ENCODE measurements around the gene GPC5. TPM values are rescaled to one million over a fixed set of nuclear protein-coding genes. Genes with fewer than 3 reads are reported as not detected.
A peak's percentile ranks its signal among the peaks of the same experiment; 100 is the strongest.
"Not testable (repeated sequence)": the region's sequence is repeated elsewhere in the genome, so short reads cannot be mapped to it uniquely, and the experiment has no call there.

The GPC5 gene
- total RNA-seq, 1 experiment from 2014 or later, result 14.2 TPM

DNA sequence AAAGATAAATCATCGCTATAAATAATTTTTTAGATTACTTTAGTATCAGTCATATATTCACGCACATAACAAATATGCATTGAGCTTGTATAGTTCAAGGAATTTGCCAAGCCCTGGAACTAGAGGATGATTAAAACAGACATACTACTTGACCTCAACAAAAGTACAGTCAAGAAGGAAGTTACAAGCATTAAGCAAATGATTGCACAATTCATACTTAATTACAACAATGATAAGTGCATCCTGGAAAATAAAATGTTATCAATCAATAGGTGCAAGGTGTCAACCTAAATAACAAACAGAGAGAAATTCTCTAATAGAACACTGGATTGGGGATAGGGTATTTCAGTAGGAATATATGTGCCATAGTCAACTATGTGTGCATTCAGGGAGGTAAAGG is 491.2 kb downstream of the GPC5 start:
- in situ Hi-C loops (cut with HindIII; ENCODE audit: low sequenced_read_pairs), result no loop called here

DNA sequence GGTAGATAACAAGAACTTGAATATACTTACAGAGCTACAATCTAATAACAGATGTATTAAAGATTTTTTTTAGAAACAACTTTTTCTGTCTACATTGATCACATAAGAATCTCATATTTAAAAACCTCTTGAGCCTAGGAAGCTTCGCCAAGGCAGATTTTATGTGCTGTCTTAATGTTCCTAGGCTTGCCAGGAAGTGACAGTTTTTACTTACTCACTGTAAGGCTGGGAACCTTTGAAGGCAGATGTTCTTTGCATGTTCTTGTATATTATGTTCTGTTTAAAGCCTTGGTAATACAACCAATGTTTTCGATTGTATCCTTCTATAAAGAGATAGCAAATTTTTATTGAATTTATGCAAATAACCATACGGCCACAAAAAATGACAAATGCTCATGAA is 492.7 kb downstream of the GPC5 start:
- in situ Hi-C loops (cut with HindIII; ENCODE audit: low sequenced_read_pairs), result no loop called here

More for the DNA sequence above, 491.2 kb downstream of the GPC5 start:
- DNase-seq (ENCODE audit: low spot score), result no peak

DNA sequence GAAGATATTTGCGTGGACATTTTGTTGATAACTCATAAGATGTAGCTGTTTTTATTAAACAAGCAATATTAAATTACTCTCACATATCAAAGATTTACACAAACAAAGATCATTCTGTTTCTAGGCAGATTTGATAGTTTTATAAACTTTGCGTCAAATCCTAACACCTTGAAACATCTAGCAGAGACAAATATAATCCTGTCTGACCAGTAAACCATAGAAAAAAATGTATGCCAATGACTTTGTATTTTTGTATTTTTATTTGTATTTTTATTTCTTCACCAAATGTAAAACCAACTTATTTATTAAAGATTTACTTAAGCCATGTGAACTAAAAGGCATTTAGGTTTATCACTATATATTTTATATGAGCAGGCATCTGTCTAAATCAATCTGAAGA is 494.6 kb downstream of the GPC5 start:
- DNase-seq (ENCODE audit: low spot score), result no peak
- in situ Hi-C loops (cut with HindIII; ENCODE audit: low sequenced_read_pairs), result no loop called here

More for the DNA sequence above, 492.7 kb downstream of the GPC5 start:
- DNase-seq (ENCODE audit: low spot score), result no peak

DNA sequence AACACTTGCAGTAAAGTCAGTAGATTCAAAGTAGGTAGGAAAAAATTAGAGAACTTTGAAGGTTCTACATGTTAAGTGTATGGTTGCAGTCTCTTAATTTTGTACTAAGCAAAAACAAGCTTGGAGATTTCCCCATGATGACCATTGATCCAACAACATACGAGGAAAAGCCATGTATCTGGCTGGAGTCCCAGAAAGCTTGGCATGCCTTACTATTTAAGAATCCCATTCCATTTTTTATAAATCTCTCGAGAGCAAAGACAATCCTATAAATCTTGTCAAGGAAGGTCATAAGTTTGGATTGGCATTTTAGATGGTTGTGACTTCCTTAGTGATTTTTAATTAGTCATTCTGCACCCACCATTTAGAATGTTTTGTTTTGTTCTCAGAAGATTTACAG is 495.9 kb downstream of the GPC5 start:
- in situ Hi-C loops (cut with HindIII; ENCODE audit: low sequenced_read_pairs), result no loop called here
- DNase-seq (ENCODE audit: low spot score), result no peak

DNA sequence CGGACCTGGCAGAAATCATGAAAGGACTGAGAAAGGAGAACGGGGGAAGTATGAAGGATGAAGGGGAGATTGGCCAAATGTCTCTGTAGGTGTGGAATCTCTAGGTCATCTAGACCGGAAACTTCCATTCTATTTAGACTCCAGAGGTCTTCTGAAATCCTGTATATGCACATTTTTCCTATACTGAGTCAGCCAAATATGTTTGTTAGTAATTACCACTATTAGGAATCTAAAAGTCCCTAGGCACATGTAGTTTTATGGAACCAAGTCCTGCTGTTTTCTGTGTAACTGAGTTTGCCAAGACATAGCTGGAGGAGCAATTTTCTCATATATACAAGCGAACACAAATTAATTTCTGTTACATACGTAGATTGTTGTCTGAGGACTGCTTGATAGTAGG is 498.1 kb downstream of the GPC5 start:
- DNase-seq (ENCODE audit: low spot score), result no peak
- in situ Hi-C loops (cut with HindIII; ENCODE audit: low sequenced_read_pairs), result no loop called here

DNA sequence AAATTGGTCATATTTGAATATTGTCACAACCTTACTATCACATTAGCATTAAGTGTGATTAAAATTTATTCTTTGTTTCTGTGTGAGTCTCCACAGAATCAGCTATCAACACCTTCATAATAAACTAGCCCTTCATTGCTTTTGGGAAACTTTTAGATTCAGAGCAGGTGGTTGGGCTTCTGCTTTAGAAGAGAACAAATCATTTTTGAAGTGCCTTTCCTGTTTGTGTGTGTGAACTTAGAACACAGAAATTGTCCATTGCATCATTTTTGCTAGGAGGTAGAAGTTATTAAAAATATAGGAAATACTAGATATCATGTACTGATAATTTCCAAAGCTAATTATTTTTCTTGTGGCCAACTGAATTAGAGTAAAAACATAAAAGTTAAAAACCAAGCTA is 500.6 kb downstream of the GPC5 start:
- DNase-seq (ENCODE audit: low spot score); in situ Hi-C loops (cut with HindIII; ENCODE audit: low sequenced_read_pairs): not testable (repeated sequence)

DNA sequence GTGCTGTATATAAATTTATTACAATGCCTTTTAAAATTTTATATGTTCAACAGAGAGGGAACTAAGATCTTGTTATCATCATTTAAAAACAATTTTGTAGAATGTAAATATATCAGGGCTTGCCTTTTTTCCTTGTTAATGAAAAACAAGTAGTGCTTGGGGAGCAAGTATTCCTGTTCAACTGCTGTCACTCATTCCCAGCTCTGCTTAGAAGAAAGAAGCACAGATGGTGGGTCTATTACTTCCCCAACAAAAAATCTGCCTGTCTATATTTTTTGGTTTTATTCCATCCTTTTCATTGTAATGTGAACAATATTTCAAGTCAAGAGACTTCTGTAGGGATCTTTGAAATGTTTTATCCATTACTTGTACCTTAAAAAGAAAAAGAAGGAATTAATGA is 503.9 kb downstream of the GPC5 start:
- no peak for DNase-seq (ENCODE audit: low spot score)
- in situ Hi-C loops (cut with HindIII; ENCODE audit: low sequenced_read_pairs), result no loop called here

DNA sequence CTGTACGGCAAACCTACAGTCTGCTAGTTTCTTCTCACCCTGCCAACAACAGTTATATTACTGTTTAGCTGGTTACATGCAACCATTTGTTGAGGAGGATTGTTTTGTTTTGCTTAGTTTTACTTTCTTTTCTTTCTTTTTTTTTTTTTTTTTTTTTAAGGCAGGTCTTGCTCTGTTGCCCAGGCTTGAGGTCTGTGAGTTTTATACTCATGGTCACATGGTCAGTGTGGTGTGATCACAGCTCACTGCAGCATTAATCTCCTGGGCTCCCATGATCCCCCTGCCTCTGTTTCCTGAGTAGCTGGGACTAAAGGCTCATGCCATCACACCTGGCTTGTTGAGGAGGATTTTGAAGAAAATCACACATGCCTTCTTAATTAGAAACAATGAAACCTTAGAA is 505.6 kb downstream of the GPC5 start:
- in situ Hi-C loops (cut with HindIII; ENCODE audit: low sequenced_read_pairs), result no loop called here
- no peak for DNase-seq (ENCODE audit: low spot score)

DNA sequence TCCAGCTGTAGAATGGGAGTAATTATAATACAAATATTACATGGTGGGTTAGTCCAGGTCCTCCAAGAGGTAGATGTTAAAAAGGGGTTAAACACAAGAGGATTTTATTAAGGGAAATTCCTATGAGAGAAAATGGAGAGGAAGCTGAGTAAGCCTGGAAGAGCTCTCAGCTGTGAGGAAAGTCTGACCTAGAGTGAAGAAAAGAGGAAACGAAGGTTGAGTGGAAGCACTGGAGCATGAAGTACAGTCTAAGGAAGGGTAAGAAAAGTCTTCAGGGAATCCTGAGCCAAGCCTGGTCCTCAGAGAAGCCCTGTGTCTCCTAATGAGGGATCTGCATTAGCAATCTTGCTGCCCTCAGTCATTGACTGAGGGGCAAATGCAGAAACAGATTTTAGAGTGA is 506.2 kb downstream of the GPC5 start:
- no peak for DNase-seq (ENCODE audit: low spot score)
- in situ Hi-C loops (cut with HindIII; ENCODE audit: low sequenced_read_pairs), result no loop called here

DNA sequence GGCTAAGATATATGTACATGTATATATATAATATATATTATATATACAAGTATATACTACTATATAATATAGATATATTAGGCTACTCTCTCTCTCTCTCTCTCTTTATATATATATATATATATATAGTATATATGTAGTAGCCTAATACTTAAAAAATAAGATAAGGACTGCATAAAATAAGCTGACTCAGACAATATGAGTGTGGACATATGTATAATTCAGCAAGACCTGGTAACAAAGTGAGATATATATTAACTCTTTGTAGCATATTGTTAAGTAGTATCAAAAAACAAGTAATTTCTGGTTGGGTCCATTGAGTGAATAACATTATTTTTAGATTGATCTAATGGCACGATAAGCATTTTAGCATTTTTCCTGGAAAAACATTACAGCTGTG is 509.0 kb downstream of the GPC5 start:
- in situ Hi-C loops (cut with HindIII; ENCODE audit: low sequenced_read_pairs), result no loop called here

DNA sequence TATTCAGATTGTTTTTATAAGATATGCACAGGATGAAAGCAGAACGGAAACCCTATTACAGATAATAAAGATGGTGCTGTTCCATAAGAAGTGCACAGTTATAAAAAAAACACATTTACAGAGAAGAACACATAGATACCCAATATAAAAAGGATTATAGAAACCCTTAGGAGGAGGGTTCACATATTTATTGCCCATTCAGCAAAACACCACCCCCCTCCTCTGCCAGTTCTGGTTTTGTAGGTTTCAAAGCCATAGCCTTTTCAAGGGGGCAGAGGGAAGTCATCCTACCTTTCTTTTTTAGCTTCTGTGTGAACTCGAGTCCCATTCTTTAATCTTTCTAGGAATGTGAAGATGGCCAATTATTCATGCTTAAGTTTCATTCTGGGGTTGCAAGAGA is 511.2 kb downstream of the GPC5 start:
- in situ Hi-C loops (cut with HindIII; ENCODE audit: low sequenced_read_pairs), result no loop called here
- DNase-seq (ENCODE audit: low spot score), result no peak

More for the DNA sequence above, 509.0 kb downstream of the GPC5 start:
- DNase-seq (ENCODE audit: low spot score), result no peak

DNA sequence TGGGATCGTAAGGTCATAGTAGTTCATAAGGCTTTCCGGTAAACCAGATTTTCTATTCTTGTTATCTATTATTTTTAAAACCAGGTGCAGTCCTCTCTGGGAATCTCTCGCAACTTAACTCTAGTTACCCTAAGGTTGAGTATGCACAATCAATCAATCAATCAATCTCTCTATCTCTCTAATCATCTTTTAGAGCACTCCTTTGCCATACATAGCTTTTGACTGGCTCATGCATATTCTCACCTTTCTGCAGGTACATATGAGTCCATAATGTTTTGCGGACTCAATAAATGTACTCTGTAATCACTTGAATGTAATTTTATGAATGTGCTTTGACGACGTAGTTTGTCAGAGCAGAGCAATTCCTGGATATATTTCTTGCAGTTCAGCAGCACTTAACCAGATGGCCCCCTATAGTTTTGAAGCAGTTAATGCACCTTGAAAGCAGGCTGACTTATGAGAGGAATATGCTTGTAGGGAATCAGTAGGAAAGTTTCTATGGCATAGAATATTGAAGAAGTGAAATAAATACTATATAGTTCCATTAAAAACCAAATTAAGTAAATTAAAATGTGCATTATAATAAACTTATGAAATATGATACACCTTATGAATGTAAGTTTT is 524.7 kb downstream of the GPC5 start:
- DNase-seq (ENCODE audit: low spot score), result no peak

DNA sequence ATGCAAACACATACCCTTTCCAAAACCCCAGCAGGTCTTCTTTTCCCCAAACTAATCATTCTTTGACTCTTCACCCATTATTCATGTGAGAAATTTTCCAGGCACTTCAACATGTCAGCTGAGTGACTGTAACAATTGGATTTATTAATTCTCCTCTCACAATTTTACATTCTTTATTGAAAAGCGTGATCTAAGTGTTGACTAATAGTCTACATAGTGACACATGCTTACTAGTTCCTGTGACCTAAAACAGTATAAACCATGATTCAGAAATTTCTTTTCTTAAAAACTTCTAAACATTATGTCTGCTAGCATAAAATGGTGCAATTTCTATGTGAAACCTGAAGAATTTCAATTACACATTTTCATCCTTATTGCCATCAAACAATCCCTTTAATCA is 532.3 kb downstream of the GPC5 start:
- in situ Hi-C loops (cut with HindIII; ENCODE audit: low sequenced_read_pairs), result no loop called here
- DNase-seq (ENCODE audit: low spot score), result no peak

More for the DNA sequence above, 524.7 kb downstream of the GPC5 start:
- in situ Hi-C loops (cut with HindIII; ENCODE audit: low sequenced_read_pairs), result no loop called here

DNA sequence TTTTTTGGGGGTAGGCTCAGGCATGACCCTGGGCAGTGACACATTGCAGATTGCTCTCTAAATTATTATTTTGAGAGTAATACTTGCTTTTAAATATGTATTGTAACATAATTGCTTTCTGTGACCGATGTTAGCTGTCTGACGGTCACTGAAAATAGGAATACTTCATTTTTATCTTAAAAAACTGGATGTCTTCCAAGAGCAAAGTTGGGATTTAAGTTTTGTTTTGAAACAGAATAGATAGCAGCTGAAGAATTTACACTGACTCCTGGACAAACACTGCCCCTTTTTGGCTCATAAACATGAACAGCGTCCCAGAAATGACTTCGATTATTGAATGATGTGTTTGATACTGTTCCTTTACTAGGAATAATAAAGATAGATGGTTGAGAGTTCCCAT is 535.9 kb downstream of the GPC5 start:
- no peak for DNase-seq (ENCODE audit: low spot score)
- in situ Hi-C loops (cut with HindIII; ENCODE audit: low sequenced_read_pairs), result no loop called here

DNA sequence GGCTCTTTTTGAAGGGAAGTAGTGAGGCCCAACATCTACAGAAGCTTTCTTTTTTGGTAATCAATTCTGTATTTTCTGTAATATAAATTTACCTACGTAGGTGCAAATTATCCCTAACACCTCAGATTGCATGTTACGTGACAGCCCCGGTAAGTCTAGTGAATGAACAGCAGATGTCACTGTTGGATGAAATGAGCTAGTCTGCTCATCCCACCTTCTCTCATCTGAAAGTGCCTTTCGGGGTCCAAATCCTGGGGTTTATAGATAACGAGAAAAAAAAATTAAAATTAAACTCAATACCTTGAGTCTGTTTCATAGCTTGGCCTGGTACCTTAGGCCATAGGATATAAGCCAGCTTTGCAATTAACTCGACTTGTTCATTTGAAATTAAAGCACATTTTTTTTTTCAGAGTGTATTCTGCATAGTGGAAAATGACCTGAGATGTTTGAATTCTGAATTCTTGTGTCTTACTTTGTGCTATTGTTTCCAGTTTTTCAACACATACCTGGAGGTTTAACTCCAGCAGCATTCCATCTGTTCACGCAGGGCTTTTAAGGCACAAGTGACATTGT is 548.2 kb downstream of the GPC5 start:
- DNase-seq (ENCODE audit: low spot score), result peak; percentile 13
- in situ Hi-C loops (cut with HindIII; ENCODE audit: low sequenced_read_pairs), result no loop called here

DNA sequence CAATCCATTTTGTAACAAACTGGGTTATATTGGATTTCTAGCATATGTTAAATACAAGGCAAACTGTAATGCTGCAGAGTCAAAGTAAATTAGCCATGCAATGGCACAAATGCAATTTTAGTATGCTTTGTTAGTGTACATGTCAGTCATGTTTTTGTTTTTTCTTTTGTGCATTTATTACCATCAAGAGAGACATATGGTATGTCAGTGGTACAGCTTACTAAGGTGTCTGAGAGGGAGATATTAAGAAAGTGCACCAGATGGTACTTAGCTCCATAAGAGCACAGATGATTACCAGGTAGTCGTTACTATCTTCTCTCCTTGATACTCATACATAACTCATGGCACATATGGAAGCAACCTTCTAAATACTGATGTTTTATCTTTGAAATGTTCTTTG is 550.3 kb downstream of the GPC5 start:
- in situ Hi-C loops (cut with HindIII; ENCODE audit: low sequenced_read_pairs), result no loop called here
- DNase-seq (ENCODE audit: low spot score), result no peak

DNA sequence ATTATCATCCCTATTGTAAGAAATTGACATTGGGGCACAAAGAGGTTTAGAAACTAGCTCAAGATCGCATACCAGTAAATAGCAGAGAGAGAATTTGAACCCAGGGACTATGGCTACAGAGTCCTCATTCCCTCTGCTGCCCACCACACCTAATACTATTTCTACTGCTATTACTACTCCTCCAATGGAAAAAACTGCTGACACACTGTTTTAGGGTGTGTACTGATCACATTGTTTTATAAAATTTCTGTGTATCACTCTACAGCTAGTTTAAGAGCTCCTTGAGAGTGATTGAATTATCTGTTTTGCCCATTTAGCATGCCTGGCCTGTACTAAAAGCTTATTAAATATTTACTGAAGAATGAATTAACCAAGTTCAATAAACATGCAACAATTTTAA is 552.4 kb downstream of the GPC5 start:
- no peak for DNase-seq (ENCODE audit: low spot score)
- in situ Hi-C loops (cut with HindIII; ENCODE audit: low sequenced_read_pairs), result no loop called here

DNA sequence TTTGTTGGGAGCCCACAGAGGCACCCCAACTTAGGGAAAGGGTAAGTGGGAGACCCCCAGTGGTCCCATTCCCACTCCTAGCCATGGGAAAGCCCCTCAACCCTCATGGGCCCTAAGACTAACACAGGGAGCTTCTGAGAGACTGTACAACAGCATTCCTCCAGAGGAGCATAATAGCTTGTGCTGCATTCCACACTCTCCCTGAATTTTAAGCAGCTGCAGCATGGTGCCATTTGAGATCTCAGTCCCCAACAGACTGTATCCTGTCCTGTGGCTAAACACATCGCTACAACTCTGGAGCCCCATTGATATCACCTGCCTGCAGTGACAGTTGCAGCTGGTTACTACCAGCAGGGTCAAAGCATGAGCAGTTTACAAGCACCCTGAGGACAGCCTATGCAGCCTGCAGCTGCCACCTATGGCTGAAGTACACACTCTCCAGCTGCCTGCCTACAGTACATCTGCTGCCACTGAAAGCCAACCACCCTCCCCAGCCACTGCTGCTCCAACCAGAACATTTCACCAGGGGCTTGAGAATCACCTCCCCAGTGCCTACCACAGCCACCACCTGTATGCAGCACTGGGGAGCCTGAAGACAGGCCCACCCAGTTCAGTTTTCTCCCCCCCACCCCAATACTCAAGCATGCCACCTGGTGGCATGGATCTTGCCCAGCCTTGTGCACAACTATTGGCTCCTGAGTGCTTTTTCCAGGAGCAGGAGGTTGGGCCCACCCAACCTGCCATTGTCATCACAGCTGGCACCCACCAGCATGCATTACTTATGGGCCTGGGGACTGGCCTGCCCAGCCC is 557.3 kb downstream of the GPC5 start:
- DNase-seq (ENCODE audit: low spot score), result no peak
- in situ Hi-C loops (cut with HindIII; ENCODE audit: low sequenced_read_pairs), result no loop called here

DNA sequence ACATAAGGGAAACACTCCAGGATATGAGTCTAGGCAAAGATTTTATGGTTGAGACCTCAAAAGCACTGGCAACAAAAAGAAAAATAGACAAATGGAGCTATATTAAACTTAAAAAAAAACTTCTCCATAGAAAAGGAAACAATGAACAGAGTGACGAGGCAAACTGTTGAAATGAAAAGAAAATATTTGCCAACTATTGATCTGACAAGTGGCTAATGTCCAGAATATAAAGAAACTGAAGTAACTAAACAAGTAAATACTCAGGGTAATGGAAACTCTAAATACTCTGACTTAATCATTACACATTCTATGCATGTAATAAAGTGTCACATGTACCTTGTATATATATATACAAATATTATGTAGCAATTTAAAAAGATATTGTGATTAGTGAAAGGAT is 562.5 kb downstream of the GPC5 start:
- in situ Hi-C loops (cut with HindIII; ENCODE audit: low sequenced_read_pairs), result no loop called here
- no peak for DNase-seq (ENCODE audit: low spot score)

DNA sequence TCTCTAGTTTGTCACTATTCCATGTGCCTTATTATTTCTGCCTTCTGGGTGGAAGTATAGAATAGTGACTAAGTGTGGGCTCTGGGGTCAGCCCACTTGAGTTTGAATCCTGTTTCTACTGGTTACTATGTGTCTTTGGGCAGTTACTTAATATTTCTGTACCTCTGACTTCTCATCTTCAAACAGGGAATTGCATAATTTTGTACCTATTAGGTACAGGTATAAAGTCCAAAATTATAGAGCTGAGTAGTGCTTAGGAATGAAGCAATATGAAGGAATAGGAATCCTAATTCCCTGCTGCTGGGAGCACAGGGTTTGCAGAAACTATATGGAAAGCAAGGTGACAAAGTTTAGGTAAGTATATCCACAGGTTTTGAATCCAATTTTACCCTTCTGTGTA is 564.5 kb downstream of the GPC5 start:
- in situ Hi-C loops (cut with HindIII; ENCODE audit: low sequenced_read_pairs), result no loop called here
- no peak for DNase-seq (ENCODE audit: low spot score)

DNA sequence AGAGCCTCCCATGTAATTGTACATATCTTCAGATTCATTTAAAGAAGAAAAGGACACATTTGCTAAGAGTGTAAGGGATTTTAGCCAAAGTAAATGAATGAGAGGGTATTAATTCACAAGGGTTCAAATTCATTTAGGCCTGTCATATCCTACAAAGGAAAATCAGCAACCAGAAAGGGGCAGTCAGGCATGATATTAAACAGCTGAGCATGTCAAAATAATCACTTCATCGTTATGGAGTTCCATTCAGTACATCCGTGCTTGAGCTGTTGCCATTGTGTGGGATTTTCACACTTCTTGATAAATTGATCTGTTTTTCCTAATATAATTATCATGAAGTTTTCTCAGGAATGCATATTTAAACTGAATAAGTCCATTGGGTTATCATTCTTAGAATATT is 567.1 kb downstream of the GPC5 start:
- no peak for DNase-seq (ENCODE audit: low spot score)
- in situ Hi-C loops (cut with HindIII; ENCODE audit: low sequenced_read_pairs), result no loop called here
